Parathyroid adenoma (tissue), 2 donors: ENCODE measurements around the gene IKZF1.

ENCODE experiments used
- H2AFZ ChIP-seq: fragments of 300-600 bp; sonication (generic); one replicate; pipeline ENCODE4 v1.7.0; 2017; ENCODE audit warnings: antibody characterized with exemption, mild to moderate bottlenecking
- H3K27ac ChIP-seq: fragments of 300-600 bp; sonication (generic); one replicate; pipeline ENCODE4 v1.7.0; 2017
- H3K27me3 ChIP-seq: fragments of 300-600 bp; sonication (generic); one replicate; pipeline ENCODE4 v1.7.0; 2017; ENCODE audit warnings: low read length; ENCODE audit not compliant: control insufficient read depth, insufficient read depth
- H3K36me3 ChIP-seq: fragments of 300-600 bp; sonication (generic); one replicate; pipeline ENCODE4 v1.7.0; 2017; ENCODE audit warnings: low read length; ENCODE audit not compliant: control insufficient read depth, insufficient read depth
- H3K4me1 ChIP-seq: fragments of 300-600 bp; sonication (generic); one replicate; pipeline ENCODE4 v1.7.0; 2017; ENCODE audit warnings: control low read depth
- H3K4me2 ChIP-seq: fragments of 300-600 bp; sonication (generic); one replicate; pipeline ENCODE4 v1.7.0; 2017; ENCODE audit warnings: low read length
- H3K4me3 ChIP-seq: fragments of 300-600 bp; sonication (generic); one replicate; pipeline ENCODE4 v1.7.0; 2017; ENCODE audit warnings: low read depth, low read length
- H3K79me2 ChIP-seq: fragments of 300-600 bp; sonication (generic); one replicate; pipeline ENCODE4 v1.7.0; 2017; ENCODE audit warnings: control low read depth
- H3K9ac ChIP-seq: fragments of 300-600 bp; sonication (generic); one replicate; pipeline ENCODE4 v1.7.0; 2017; ENCODE audit warnings: mild to moderate bottlenecking
- H3K9me3 ChIP-seq: fragments of 300-600 bp; sonication (generic); one replicate; pipeline ENCODE4 v1.7.0; 2017; ENCODE audit warnings: low read length; ENCODE audit not compliant: control insufficient read depth
- TF ChIP-seq, protein P1 (sequence below): fragments of 300-600 bp; sonication (generic); IDR thresholded peaks from one replicate; pipeline ENCODE4 v1.7.0; 2017; ENCODE audit warnings: antibody characterized with exemption, mild to moderate bottlenecking
- donor health status: primary hyperparathyroidism.

The IKZF1 gene

DNA sequence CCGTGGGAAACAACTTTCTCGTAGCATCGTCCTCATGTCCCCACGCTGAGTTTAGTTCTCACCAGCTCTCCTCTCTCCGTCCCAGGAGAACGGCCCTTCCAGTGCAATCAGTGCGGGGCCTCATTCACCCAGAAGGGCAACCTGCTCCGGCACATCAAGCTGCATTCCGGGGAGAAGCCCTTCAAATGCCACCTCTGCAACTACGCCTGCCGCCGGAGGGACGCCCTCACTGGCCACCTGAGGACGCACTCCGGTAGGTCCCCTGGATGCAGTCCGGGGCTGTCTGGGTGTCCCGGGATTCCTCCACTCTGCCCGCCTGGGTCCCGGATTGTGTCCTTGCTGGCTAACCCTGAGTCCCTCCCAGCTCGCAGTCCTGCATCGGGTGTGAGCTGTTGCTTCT lies 77.9 kb downstream of the IKZF1 start:
- H3K9ac ChIP-seq = no peak overlapping the region
- H3K4me1 ChIP-seq = no peaks in the 10 kb centered on the region
- no peaks in the 10 kb centered on the region for H3K9me3 ChIP-seq
- H3K27ac ChIP-seq = no peak overlapping the region
- H3K36me3 ChIP-seq = no peaks in the 10 kb centered on the region
- H2AFZ ChIP-seq = no peak overlapping the region
- no peaks in the 10 kb centered on the region for H3K79me2 ChIP-seq
- H3K27me3 ChIP-seq = no peaks in the 10 kb centered on the region
- H3K4me3 ChIP-seq = no peak overlapping the region
- no peak overlapping the region for H3K4me2 ChIP-seq
- TF ChIP-seq, protein P1, sequence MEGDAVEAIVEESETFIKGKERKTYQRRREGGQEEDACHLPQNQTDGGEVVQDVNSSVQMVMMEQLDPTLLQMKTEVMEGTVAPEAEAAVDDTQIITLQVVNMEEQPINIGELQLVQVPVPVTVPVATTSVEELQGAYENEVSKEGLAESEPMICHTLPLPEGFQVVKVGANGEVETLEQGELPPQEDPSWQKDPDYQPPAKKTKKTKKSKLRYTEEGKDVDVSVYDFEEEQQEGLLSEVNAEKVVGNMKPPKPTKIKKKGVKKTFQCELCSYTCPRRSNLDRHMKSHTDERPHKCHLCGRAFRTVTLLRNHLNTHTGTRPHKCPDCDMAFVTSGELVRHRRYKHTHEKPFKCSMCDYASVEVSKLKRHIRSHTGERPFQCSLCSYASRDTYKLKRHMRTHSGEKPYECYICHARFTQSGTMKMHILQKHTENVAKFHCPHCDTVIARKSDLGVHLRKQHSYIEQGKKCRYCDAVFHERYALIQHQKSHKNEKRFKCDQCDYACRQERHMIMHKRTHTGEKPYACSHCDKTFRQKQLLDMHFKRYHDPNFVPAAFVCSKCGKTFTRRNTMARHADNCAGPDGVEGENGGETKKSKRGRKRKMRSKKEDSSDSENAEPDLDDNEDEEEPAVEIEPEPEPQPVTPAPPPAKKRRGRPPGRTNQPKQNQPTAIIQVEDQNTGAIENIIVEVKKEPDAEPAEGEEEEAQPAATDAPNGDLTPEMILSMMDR = no peak

DNA sequence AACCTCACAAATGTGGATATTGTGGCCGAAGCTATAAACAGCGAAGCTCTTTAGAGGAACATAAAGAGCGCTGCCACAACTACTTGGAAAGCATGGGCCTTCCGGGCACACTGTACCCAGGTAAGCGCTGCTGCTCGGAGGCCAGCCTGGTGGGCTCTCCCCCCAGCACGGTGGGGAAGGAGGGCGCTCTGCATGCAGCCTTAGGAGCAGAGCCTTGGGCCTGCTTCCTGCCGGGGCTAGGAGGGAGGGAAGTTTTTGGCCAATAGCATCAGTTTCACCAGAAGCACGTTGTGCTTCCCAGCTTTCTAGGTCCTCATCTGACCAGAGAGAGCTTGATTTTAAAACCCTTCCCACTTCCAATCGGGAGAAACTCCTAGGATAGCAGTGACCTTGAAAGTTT lies 82.8 kb downstream of the IKZF1 start:
- H3K4me3 ChIP-seq = no peak overlapping the region
- H3K4me1 ChIP-seq = no peaks in the 10 kb centered on the region
- no peak overlapping the region for H2AFZ ChIP-seq
- H3K9ac ChIP-seq = no peak overlapping the region
- H3K36me3 ChIP-seq = no peaks in the 10 kb centered on the region
- H3K27me3 ChIP-seq = no peaks in the 10 kb centered on the region
- TF ChIP-seq, protein P1 = no peak
- no peak overlapping the region for H3K27ac ChIP-seq
- H3K9me3 ChIP-seq = no peaks in the 10 kb centered on the region
- no peaks in the 10 kb centered on the region for H3K79me2 ChIP-seq
- H3K4me2 ChIP-seq = no peak overlapping the region

GRCh38 chr7:50389961-50390360 lies 85.4 kb downstream of the IKZF1 start:
- Histone ChIP-seq H3K9ac (no peak overlapping the region), H3K4me2 (no peak overlapping the region), H3K4me3 (no peak overlapping the region), H2AFZ (no peak overlapping the region), H3K27me3 (no peaks in the 10 kb centered on the region), H3K36me3 (no peaks in the 10 kb centered on the region), H3K79me2 (no peaks in the 10 kb centered on the region), H3K4me1 (no peaks in the 10 kb centered on the region), H3K9me3 (no peaks in the 10 kb centered on the region), H3K27ac (no peak overlapping the region)
- TF ChIP-seq, protein P1 = no peak

DNA sequence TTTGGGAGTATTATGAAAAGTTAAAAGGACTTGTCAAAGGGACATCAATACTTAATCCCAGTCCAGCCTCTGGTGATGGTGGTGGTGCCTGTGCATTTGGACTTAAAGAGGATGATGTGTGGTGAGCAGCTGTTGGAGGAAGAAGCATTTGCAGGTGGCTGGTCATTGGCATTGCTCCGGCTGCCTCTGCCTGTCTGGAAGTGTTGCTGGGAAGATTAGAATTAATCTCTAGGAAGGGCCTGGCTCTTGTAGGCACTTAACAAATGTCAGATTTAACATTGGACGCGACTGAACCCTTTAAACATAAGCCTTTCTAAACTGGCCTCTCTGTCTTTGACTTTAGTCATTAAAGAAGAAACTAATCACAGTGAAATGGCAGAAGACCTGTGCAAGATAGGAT lies 86.9 kb downstream of the IKZF1 start:
- TF ChIP-seq, protein P1 = no peak
- H3K9me3 ChIP-seq = no peaks in the 10 kb centered on the region
- H3K4me3 ChIP-seq = no peak overlapping the region
- no peak overlapping the region for H3K27ac ChIP-seq
- H3K79me2 ChIP-seq = no peaks in the 10 kb centered on the region
- no peak overlapping the region for H3K4me2 ChIP-seq
- no peak overlapping the region for H2AFZ ChIP-seq
- H3K36me3 ChIP-seq = no peaks in the 10 kb centered on the region
- H3K4me1 ChIP-seq = no peaks in the 10 kb centered on the region
- no peaks in the 10 kb centered on the region for H3K27me3 ChIP-seq
- no peak overlapping the region for H3K9ac ChIP-seq

DNA sequence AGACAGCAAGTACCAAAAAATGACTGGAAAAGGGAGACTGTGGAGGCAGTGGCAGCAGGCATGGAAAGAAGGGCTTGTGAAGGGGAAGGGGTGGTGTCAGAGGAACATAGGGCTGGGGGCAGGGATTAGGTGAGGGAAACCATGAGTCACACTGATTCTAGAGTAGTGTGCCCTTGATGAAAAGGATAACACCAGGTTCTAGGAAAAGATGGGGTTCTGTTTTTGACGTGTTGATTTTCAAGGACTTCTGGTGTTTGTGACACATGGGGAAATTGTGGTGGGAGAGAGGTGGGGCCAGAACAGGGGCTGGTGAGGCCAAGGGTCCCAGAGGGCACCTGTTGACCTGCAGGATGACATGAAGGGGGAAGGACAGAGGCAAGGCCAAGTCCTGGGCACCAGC lies 88.6 kb downstream of the IKZF1 start:
- no peaks in the 10 kb centered on the region for H3K4me1 ChIP-seq
- H3K27me3 ChIP-seq = no peaks in the 10 kb centered on the region
- H3K4me3 ChIP-seq = no peak overlapping the region
- H3K27ac ChIP-seq = no peak overlapping the region
- H3K4me2 ChIP-seq = no peak overlapping the region
- H3K9ac ChIP-seq = no peak overlapping the region
- H3K9me3 ChIP-seq = no peaks in the 10 kb centered on the region
- TF ChIP-seq, protein P1 = no peak
- no peak overlapping the region for H2AFZ ChIP-seq
- no peaks in the 10 kb centered on the region for H3K36me3 ChIP-seq
- H3K79me2 ChIP-seq = no peaks in the 10 kb centered on the region
